HG03378 (cell line): Measurements from ENCODE around the gene TLE2.
"Not testable (repeated sequence)": the region's sequence is repeated elsewhere in the genome, so short reads cannot be mapped to it uniquely, and the experiment has no call there.

Source experiments
- ATAC-seq: cut with Tn5 transposase; IDR thresholded peaks from one replicate; pipeline ENCODE4 v1.9.1; 2021; ENCODE audit warnings: mild to moderate bottlenecking, moderate library complexity; ENCODE audit not compliant: unreplicated experiment

The TLE2 gene

GRCh38 chr19:3038214-3038613 is 9.1 kb upstream of the TLE2 start:
- ATAC-seq: no peak

DNA sequence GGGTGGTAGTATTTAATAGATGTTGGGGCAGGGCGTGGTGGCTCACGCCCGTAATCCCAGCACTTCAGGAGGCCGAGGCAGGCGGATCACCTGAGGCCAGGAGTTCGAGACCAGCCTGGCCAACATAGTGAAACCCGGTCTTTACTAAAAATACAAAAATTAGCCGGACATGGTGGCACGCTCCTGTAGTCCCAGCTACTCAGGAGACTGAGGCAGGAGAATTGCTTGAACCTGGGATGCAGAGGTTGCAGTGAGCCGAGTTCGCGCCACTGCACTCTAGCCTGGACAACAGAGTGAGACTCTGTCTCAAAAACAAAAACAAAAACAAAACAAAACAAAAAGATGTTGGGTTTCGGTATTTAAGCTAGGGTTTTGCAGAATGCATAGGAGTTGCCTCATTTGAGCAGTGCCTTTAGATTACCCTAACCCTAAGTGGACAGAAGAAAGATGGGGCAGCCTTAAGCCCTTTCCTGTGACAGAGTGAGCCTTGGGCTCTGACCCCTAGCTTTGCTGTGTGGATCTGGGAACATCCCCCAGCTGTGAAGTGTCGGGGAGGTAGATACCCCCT is 8.0 kb upstream of the TLE2 start:
- ATAC-seq: not testable (repeated sequence)

- peak; percentile 43 for ATAC-seq
Observed at GRCh38 chr19:3036119-3036976, 7.3 kb upstream of the TLE2 start.

GRCh38 chr19:3035542-3036118 is 6.5 kb upstream of the TLE2 start:
- peak; percentile 75 for ATAC-seq

GRCh38 chr19:3034656-3035541 is 5.8 kb upstream of the TLE2 start:
- no peak for ATAC-seq

DNA sequence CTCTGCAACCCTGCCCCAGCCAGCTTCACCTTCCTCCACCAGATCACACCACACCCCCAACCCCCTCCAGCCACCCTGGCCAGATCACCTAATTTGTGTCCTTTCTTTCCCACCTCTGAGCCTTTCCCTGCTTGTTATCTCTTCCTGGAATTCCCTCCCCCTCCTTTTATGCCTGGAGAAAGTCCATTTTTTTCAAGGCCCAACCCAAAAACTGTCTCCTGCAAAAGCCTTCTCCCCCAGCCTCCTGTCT is 5.3 kb upstream of the TLE2 start:
- ATAC-seq: no peak

DNA sequence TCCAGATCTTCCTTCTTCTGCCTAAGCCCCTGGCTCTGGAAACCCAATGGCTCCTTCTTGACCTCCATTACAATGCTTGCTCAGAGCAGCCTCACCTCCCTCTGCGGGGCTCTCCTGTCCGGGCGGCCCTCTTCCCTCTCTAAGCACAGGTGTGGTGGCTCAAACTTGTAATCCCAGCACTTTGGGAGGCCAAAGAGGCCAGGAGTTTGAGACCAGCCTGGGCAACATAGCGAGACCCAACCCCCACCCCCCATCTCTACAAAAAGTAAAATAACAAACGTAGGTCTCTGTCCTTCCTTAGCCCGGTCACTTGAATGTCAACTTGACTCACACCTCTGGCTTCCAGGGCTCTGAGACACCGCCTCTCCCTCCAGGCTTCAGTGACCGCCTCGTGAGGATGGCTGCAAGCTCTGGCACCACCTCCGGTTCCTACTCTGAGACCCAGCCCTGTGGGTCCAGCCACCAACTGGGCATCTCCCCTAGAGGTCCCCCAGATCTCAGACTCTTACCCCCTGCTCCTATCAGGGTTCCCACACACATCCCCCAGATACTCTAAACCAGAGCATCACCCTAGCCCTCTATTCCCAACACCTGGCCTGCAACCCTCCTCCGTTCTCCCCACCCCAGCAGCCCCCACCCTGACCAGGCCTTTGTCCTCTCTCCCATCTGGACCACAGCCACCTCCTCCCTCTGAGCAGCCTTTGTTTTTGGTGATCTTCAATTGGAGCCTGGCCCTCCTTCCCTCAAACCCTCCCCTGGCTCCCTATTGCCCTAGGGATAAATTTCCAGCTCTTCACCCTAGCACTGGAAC is 4.7 kb upstream of the TLE2 start:
- no peak for ATAC-seq

DNA sequence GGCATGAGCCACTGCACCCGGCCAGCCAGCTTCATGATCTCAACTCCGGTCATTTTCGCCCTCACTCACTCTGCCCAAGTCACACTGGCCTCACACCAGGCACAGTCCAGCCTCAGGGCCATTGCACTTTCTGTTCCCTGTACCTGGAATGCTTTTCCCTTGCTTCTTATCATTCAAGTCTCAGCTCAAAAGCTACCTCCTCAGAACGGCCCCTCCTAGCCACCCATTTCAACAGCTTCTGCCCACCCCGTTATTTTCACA is 2.5 kb upstream of the TLE2 start:
- no peak for ATAC-seq

DNA sequence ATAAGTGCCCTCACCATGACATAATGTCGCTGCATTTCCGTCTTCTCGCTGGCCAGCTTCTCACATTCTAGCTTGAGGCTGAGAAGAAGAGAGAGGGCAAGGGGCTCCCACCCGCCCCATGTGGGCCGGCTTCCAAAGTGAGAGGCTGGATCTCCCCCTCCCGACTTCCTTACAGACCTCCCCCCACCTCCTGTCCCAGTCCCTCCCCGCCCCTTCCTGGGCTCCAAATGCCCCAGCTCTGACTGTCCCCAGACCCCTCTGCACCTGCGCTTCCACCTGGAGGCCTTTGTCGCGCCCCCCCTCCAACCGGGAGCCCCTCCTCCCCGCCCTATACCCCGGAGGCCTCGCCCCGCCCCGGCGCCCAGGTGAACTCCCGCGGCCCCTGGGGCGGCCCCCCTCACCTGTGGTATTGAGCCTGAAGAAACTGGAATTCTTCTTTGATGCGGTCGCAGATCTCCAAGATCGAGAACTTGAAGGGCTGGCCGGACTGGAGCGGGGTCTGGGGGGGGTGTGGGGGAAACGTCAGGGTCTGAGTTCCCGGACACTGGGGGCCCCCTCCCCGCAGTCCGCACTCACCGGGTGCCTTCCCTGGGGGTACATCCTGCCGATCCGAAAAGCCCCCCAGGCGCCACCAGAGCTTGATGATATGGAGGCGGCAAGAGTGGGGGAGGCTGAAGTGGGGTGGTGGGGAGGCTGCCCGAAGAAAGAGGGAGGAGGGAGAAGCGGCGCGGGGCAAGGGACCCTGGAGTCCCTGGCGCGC is 595 bp downstream of the TLE2 start:
- ATAC-seq: no peak

GRCh38 chr19:3027981-3028304 is 1.1 kb downstream of the TLE2 start:
- no peak for ATAC-seq

GRCh38 chr19:3027292-3027691 is 1.8 kb downstream of the TLE2 start:
- no peak for ATAC-seq

- no peak for ATAC-seq
Observed at GRCh38 chr19:3026768-3027167, 2.3 kb downstream of the TLE2 start.

DNA sequence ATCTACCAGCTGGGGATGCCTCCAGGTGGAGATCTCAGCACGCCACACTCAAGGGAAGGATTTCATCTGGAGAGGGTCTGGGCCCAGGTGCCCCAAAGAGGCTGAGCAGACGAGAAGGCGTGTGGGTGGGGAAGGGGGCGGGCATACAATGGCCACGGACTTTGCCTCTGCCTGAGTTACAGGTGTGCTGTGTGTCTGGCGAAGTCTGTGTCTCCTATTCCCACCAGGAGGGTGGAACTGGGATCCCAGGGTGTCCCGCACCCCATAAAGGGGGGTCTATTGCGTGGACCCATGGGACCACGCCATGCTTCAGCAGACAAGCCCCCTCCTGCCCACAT is 3.6 kb downstream of the TLE2 start:
- no peak for ATAC-seq

DNA sequence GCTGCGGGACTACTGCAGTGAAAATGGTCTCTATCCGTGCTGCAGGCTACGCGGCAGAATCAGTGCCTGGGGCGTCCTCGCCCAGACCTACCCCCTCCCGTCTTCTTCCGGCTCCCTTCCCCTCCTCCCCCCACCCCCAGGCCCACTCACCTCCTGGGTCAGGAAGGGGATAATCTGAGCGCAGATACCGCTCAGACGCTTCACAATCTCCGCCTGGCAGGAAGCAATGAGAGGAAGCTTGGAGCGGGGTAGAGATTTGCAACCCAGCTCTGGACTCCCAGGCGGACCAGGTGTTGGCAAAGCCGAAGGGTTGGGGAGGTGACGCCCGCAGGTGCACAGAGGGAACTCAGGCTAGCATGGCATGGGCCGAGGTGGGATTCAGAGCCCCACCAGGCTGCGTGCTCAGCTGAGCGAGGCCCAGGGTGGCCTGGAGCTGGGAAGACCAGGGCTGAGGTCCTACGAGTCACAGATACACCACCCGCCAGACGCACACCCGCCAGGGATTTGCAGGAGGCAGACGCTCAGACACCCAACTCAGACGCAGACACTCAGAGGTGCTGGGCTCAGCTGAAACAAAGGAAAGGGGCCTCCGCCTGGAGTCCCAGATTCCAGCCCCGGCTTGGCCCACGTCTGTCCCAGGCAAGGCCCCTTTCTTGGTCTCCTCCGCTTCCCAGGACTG is 4.1 kb downstream of the TLE2 start:
- ATAC-seq: no peak

- no peak for ATAC-seq
Observed at GRCh38 chr19:3024509-3024869, 4.6 kb downstream of the TLE2 start.

- no peak for ATAC-seq
Observed at GRCh38 chr19:3020321-3020960, 8.6 kb downstream of the TLE2 start.

GRCh38 chr19:3019211-3019854 is 9.7 kb downstream of the TLE2 start:
- no peak for ATAC-seq

GRCh38 chr19:3017923-3018322 is 11.2 kb downstream of the TLE2 start:
- ATAC-seq: no peak
